Kidney epithelial cell (primary cell): ENCODE data around the gene NFATC1. TPM values are rescaled to one million over a fixed set of nuclear protein-coding genes. Genes with fewer than 3 reads are reported as not detected.

Experiments used
- DNase-seq: peaks from one replicate; pipeline ENCODE4 v3.0.0-alpha.2; 2010; ENCODE audit warnings: low read depth
- H3K27me3 ChIP-seq: 2 replicates; pipeline ENCODE4 v1.6.0; 2011; ENCODE audit warnings: low read length; ENCODE audit not compliant: control insufficient read depth, insufficient read depth
- H3K36me3 ChIP-seq: 2 replicates; pipeline ENCODE4 v1.5.1; 2011; ENCODE audit warnings: low read length; ENCODE audit not compliant: control insufficient read depth, insufficient read depth
- H3K4me3 ChIP-seq: 2 replicates; pipeline ENCODE4 v1.5.1; 2011; ENCODE audit warnings: low read depth, mild to moderate bottlenecking, control low read depth, low read length
- total RNA-seq: library from RNA; depleted of rRNA; stranded (reverse); fragments of >200 nt; gene quantifications from 2 replicates; pipeline ENCODE4 v1.2.3, GENCODE V29; 2015
- TF ChIP-seq, protein P1 (sequence below): IDR thresholded peaks from 2 replicates; pipeline ENCODE4 v1.5.1; 2011; ENCODE audit warnings: mild to moderate bottlenecking, moderate library complexity, low read length, control low read depth, inconsistent platforms; ENCODE audit not compliant: insufficient read depth, poor library complexity, severe bottlenecking

Gene NFATC1
- total RNA-seq, 1 donor from 2014 or later: 2.7 TPM

DNA sequence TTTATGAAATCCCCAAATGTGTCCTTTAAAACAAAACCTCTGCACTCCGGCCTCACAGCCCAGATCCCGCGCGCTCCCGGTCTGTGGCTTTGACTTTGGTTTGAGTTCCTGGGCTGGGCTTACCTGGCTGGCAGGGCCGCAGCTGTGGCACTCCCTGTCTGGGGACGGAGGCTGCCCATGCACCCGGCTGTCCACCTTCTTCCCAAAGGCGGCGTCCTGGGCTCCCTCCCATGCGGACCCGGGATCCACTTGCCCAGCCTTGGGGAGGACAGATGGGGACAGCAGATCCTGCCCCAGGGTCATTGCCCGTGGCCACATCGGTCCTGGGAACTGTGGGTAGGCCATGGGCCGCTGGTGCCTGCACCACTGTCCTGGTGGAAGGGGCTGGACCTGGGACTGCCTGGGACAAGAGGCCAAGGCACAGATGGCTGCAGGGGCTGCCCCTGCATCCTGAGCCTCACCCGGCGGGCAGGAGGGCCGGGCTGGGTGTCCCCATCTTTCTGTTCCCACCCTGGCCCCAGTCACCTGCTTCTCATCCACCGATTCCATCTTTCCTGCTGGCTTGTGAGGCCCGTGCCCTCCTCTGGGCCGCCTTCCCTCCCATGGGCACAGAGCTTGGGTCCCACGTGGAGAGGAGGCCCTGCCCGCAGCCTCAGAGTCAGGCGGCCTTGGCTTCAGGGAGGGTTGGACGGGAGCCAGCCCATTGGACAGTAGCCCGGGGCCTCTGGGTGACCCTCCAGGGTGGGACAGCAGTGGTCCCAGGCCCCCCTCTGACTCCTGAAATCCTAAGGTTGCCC is 27.7 kb downstream of the NFATC1 start:
- TF ChIP-seq, protein P1, sequence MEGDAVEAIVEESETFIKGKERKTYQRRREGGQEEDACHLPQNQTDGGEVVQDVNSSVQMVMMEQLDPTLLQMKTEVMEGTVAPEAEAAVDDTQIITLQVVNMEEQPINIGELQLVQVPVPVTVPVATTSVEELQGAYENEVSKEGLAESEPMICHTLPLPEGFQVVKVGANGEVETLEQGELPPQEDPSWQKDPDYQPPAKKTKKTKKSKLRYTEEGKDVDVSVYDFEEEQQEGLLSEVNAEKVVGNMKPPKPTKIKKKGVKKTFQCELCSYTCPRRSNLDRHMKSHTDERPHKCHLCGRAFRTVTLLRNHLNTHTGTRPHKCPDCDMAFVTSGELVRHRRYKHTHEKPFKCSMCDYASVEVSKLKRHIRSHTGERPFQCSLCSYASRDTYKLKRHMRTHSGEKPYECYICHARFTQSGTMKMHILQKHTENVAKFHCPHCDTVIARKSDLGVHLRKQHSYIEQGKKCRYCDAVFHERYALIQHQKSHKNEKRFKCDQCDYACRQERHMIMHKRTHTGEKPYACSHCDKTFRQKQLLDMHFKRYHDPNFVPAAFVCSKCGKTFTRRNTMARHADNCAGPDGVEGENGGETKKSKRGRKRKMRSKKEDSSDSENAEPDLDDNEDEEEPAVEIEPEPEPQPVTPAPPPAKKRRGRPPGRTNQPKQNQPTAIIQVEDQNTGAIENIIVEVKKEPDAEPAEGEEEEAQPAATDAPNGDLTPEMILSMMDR: no peak
- no peaks in the 10 kb centered on the region for H3K27me3 ChIP-seq
- no peaks in the 10 kb centered on the region for H3K36me3 ChIP-seq
- DNase-seq: no peak
- no peak overlapping the region for H3K4me3 ChIP-seq

DNA sequence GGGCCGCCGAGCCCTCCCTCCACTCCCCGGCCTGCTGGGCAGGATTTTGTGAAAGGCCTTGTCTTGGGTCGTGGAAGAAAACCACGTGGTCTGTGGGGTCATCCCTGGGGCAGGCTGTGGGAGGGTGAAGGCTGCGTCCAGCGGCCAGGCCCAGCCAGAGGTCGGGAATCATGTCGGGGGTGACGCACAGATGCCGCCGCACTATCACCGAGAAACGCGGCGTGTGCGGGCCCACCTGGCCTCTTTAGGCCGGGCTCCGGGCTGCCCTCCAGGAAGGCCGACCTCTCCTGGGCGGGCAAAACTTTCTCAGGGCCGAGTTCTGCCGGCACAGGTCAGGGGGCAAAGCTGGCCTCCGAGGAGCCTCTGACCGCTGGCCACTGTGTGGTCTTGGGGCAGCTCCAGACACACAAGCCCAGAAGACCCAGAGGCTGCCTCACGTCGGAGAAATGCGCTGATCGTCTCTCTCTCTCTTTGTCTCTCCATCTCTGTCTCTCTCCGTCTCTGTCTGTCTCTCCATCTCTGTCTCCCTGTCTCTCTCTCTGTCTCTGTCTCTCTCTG is 28.4 kb downstream of the NFATC1 start:
- no peak overlapping the region for H3K4me3 ChIP-seq
- H3K27me3 ChIP-seq: no peaks in the 10 kb centered on the region
- DNase-seq: no peak
- H3K36me3 ChIP-seq: no peaks in the 10 kb centered on the region
- TF ChIP-seq, protein P1: no peak

DNA sequence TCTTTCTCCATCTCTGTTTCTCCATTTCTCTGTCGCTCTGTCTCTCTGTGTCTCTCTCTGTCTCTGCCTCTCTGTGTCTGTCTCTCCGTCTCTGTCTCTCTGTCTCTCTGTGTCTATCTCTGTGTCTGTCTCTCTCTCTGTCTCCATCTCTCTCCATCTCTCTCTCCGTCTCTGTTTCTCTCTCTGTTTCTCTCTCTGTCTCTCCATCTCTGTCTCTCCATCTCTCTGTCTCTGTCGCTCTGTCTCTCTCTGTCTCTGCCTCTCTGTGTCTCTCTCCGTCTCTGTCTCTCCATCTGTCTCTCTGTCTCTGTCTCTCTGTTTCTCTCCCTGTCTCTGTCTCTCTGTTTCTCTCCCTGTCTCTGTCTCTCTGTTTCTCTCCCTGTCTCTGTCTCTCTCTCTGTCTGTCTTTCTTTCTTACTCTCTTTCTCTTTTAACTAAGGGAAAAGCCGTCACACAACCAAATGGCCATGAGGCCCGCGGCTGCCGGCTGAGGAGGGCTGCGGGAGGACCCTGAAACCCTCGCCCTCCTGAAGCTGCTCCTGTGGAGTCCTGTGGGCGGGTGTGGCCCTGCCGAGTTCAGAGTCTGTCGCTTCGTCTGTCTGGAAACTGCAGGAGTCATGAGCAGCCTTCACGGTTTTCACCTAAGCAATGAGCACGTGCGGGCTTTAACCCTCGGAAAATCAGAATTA is 29.3 kb downstream of the NFATC1 start:
- H3K4me3 ChIP-seq: no peak overlapping the region
- DNase-seq: no peak
- H3K27me3 ChIP-seq: peaks cover 2% of the 10 kb centered on the region
- no peaks in the 10 kb centered on the region for H3K36me3 ChIP-seq
- TF ChIP-seq, protein P1: no peak

DNA sequence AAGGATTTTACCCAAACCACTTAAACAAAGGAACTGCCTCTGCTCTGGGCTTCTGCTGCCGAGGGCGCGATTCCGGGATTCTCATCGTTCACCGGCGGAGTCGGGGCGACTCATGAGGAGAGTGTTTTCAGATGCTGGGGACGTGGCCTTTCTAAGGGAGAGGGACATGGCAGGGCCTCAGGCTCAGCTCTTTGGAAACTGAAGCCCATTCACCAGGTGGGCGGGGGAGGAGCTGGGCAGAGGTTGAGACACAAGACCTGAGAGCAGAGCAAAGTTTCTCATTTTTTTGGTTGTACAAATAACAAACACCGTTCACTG is 29.8 kb downstream of the NFATC1 start:
- peaks cover 2% of the 10 kb centered on the region for H3K27me3 ChIP-seq
- H3K4me3 ChIP-seq: no peak overlapping the region
- TF ChIP-seq, protein P1: no peak
- H3K36me3 ChIP-seq: no peaks in the 10 kb centered on the region
- no peak for DNase-seq

DNA sequence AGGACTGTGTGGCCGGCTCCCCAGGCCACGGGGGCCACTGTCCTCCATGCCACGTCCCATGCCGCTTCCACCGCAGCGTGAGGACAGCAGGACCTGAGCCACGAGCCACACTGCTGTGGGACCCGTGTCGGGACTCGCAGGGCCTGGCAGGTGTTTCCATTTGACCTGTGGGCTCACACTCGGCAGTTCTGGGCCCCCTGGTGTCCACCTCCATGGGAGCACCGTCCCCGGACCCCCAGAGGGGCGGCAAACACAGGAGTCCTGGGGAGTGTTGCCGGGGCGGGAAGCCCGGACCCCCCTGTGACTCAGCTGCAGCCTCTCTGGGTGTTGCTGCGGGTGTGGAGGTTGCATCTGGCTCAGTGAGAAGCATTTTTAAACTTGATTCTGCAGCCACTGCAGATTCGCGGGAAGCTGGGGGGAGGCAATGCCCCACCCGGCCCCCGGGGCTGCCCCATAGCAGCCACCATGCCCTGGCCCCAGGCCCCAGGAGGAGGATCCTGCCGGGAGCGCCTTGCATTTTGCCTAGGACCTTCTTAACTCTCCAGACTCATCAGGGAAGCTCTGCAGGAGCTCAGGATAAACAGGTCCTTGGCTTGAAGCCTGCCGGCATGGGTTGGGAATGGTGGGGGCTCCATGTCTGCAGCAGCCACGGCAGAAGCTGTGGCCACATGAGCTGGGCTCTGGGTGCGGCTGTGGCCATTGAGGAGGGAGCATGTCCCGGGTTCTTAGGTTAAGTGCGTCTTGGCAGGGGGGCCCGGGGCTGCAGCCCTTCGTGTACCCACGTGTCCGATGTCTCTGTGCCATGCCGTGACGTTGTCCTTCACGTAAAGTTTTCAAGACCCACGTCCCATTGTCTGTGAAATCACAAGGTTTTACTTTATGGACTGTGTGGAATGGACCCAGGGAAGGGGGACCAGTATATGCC is 30.9 kb downstream of the NFATC1 start:
- no peak for DNase-seq
- H3K4me3 ChIP-seq: no peak overlapping the region
- H3K36me3 ChIP-seq: no peaks in the 10 kb centered on the region
- TF ChIP-seq, protein P1: no peak
- H3K27me3 ChIP-seq: peaks cover 2% of the 10 kb centered on the region
